HG03565 (cell line): ENCODE data around the gene TRIP12.
A peak's percentile ranks its signal among the peaks of the same experiment; 100 is the strongest.
"Not testable (repeated sequence)": the region's sequence is repeated elsewhere in the genome, so short reads cannot be mapped to it uniquely, and the experiment has no call there.

Experiments
- ATAC-seq: cut with Tn5 transposase; IDR thresholded peaks from one replicate; pipeline ENCODE4 v1.9.1; 2021; ENCODE audit warnings: mild to moderate bottlenecking, moderate library complexity; ENCODE audit not compliant: unreplicated experiment

Gene TRIP12

DNA sequence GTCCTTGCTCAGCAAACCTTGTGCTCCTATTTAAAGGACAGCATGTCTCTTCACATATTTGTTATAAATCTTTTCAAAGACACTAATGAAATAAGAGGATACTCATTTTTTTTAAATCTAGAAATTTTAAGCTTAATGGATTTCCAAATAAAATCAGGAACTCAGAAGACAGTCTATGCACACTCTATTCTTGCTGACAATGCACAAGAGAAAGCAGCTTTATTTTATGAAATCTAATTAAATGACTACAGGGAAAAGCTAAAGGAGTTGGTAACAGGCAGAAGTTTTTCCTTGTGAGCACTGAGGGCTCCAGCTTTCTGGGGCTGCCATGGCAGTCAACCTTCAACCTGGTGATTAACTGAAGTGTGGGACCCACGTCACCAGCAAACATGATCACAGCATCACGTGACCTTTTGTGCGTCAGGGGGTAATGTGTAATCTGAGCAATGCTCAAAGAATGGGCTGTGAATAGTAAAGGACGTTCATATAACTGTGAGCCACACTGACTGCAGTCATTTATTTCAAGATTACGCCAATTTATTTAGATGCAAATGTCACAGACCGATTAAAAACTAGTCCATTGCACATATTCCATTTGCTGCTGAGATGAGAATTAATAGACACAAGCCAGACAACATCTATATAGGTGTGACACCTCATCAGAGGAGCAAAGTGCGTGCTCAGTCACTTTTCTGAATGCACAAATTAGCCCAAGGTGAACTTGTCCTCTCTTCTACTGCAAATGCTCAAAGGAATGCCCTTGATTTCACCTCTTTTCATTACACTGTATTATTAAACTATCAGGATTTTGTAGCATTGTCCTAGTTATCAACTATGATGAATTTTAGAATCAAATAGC lies 195.9 kb downstream of the TRIP12 start:
- ATAC-seq, result no peak

DNA sequence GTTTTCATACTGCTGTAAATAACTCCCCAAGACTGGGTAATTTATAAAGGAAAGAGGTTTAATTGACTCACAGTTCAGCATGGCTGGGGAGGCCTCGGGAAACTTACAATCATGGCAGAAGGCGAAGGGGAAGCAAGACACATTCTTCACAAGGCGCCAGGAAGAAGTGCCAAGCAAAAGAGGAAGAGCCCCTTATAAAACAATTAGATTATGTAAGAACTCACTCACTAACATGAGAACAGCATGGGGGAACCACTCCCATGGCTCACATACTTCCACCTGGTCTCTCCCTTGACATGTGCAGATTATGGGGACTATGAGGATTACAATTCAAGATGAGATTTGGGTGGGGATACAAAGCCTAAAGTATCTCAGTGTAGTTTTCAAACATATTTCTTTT lies 198.6 kb downstream of the TRIP12 start:
- not testable (repeated sequence) for ATAC-seq

DNA sequence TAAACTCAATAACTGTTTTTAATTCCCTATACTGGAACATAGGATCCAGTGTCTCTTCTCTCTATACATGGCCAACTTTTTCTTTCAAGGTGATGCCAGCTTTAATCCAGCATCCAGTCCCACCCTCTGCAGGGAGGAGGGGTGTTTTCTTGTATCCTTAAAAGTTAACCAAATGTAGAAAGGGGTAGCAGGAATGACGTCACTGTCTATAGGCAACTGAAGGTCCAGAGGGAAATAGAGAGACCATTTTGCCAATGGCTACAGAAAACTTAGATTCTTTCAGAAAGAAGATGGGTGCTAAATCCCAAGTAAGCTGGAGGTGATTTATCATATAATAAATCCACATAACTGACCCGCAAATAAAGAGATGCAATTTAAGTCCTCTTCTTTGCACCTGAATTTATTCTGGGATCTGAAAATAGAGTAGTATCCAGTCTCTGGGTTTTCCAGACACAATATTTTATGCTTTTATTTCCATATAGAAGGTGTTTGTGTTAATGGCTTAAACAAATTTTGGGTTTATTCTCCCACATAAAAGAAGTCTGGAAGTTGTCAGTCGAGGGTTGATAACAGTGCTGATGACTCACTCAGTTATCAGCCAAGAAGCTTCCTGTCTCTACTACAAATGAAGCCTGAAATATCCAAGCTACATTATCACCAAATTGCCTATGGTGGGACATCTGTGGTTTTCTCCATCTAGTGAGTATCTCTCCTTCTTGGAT lies 201.7 kb downstream of the TRIP12 start:
- ATAC-seq, result no peak

DNA sequence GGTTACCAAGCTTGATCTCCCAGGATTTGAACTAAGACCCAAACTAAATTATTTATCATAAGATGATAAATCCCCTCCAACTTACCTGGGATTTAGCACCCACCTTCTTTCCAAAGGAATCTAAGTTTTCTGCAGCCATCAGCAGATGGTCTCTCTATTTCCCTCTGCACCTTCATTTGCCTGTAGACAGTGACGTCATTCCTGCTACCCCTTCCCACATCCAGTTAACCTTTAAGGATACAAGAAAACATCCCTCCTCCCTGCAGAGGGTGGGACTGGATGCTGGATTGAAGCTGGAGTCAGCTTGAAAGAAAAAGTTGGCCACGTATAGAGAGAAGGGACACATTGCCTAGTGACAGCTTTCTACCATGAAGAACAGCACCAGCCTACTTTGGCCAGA lies 203.8 kb downstream of the TRIP12 start:
- no peak for ATAC-seq

DNA sequence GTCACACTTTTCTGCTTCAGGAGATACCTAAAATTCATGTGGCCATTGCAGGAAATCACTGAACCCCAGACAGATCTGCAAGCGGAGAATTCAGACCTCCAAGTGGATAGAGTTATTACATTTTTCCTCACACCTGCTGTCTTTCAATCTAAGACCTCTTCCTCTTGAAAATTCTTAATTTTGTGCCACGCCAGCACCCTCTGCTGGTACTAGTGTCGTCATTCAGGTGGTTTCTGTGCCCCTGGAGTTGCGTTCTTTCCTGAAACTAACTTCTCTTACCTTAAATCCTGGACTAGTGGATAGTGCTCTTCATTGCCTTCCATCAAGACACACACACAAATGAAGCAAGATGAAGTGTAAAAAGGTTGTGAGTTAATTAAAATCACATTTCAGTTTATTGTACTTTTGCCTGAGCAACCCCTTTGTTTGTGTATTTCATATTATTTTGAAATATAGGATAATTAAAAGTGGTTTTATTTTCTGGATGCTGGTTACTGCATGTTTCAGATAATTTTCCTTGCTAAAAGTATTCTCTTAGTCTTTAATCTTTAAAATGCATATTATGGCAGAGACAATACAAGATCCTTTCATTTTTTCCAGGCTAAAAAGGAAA lies 205.8 kb downstream of the TRIP12 start:
- ATAC-seq, result no peak

DNA sequence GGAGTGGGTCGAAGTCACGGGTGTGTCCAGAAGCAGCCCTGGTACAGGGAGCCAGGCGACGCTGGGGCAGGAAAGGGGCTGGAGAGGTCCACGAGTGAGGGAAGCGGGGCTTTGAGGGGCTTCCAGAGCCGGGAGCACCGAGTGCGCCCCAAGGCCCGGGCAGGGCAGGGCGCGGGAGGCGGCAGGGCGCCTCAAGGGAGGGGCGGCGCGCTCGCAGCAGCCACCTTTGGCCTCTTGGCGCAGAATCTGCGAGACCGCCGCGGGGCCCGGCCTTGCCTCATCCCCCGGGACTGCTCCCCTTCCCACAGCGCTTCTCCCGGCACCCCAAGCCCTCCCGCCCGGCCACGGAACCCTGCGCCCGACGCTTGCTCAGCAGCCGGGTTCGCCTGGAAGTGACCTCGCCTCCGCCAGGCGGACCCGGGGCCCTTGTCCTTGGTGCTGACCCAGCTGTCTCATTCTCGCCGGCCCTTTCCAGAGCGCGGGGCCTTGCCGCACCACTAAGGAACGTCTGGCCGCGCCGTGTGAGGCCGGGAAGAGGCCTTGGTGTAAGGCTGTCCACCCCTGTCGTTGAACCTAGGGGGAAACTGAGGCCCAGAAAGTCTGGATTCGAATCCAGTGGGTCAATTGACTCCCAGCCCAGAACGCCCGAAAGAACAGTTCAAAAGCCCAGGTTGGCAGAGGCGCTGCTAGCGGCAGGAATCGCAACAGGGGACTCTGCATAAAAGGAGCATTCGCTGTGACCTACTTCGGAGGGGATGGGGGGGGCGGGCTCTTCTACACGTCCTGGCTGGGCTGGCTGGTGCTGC lies 206.9 kb downstream of the TRIP12 start:
- peak; percentile 30 for ATAC-seq

DNA sequence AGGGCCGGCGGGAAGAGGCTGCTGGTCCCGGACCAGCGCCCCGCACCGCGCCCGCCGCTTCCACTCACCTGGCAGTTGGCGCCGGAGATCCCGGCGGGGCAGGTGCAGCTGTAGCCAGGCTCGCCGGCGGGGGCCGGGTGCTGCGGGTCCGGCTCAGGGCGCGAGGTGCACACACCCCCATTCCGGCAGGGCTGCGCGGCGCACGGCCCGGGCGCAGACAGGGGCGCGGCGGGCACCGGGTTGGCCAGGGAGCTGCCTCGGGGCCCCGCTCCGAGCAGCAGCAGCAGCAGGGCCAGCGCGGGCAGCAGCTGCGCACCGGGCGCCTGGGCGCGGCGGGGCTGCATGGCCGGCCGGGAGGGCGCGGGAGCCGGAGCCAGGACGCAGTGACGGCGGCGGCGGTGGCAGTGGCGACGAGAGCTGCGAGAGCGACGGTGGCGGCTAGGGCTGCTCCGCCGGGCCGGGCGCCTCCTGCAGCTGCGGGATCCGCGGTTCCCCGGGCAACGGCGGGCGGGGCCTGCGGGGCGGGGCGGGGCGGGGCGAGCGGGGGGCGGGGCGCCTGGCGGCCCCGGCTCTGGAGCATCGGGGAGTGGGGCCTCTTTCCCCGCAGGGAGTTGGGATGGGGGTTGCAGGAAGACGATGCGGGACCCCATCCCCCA lies 207.6 kb downstream of the TRIP12 start, which contains the start of gene DNER:
TSS of gene DNER (minus strand) at position 476 of the 656 bp plus-strand sequence. CDS start at position 344, 132 bp downstream.
- ATAC-seq, result peak; percentile 48
